Measurements from ENCODE around the gene SNRNP35.

SNRNP35 gene

GRCh38 chr12:123498126-123498825 lies 40.3 kb downstream of the SNRNP35 start:
- H3K27ac Mint-ChIP-seq: no peak overlapping the region
- H3K36me3 Mint-ChIP-seq (ENCODE audit: low read depth): peaks cover 50% of the 10 kb centered on the region
- TF ChIP-seq CTCF (IDR thresholded peaks at IDR 0.05; ENCODE audit: unreplicated experiment in 3 of 3): no peak
- H3K27me3 Mint-ChIP-seq (ENCODE audit: low read depth): no peaks in the 10 kb centered on the region
- H3K9me3 Mint-ChIP-seq: no peaks in the 10 kb centered on the region
- H3K4me1 Mint-ChIP-seq: peaks cover 3% of the 10 kb centered on the region
- H3K4me3 Mint-ChIP-seq: no peak overlapping the region

GRCh38 chr12:123499332-123499731 lies 41.4 kb downstream of the SNRNP35 start:
- no peak overlapping the region for H3K4me3 Mint-ChIP-seq
- no peaks in the 10 kb centered on the region for H3K4me1 Mint-ChIP-seq
- H3K9me3 Mint-ChIP-seq: no peaks in the 10 kb centered on the region
- H3K36me3 Mint-ChIP-seq (ENCODE audit: low read depth): peaks cover 56% of the 10 kb centered on the region
- H3K27ac Mint-ChIP-seq: no peak overlapping the region
- TF ChIP-seq CTCF (IDR thresholded peaks at IDR 0.05; ENCODE audit: unreplicated experiment in 3 of 3): no peak
- no peaks in the 10 kb centered on the region for H3K27me3 Mint-ChIP-seq (ENCODE audit: low read depth)

- Mint-ChIP-seq H3K4me3 (no peak overlapping the region), H3K36me3 (ENCODE audit: low read depth) (peaks cover 54% of the 10 kb centered on the region), H3K27ac (no peak overlapping the region), H3K9me3 (no peaks in the 10 kb centered on the region), H3K27me3 (ENCODE audit: low read depth) (no peaks in the 10 kb centered on the region), H3K4me1 (no peaks in the 10 kb centered on the region)
- TF ChIP-seq CTCF (IDR thresholded peaks at IDR 0.05; ENCODE audit: unreplicated experiment in 3 of 3): no peak
These were observed 44.3 kb downstream of the SNRNP35 start for GRCh38 chr12:123502163-123502704.

- Mint-ChIP-seq H3K36me3 (ENCODE audit: low read depth) (peaks cover 42% of the 10 kb centered on the region), H3K9me3 (no peaks in the 10 kb centered on the region), H3K27ac (no peak overlapping the region), H3K4me3 (no peak overlapping the region), H3K4me1 (no peaks in the 10 kb centered on the region), H3K27me3 (ENCODE audit: low read depth) (no peaks in the 10 kb centered on the region)
- no peak for TF ChIP-seq CTCF (IDR thresholded peaks at IDR 0.05; ENCODE audit: unreplicated experiment in 3 of 3)
These were observed 48.3 kb downstream of the SNRNP35 start for GRCh38 chr12:123506059-123506842.

- Mint-ChIP-seq H3K9me3 (no peaks in the 10 kb centered on the region), H3K27ac (no peak overlapping the region), H3K4me3 (no peak overlapping the region), H3K36me3 (ENCODE audit: low read depth) (peaks cover 40% of the 10 kb centered on the region), H3K4me1 (no peaks in the 10 kb centered on the region), H3K27me3 (ENCODE audit: low read depth) (no peaks in the 10 kb centered on the region)
- no peak for TF ChIP-seq CTCF (IDR thresholded peaks at IDR 0.05; ENCODE audit: unreplicated experiment in 3 of 3)
These were observed 48.9 kb downstream of the SNRNP35 start for GRCh38 chr12:123506843-123507236.
